Activated CD4-positive, alpha-beta T cell treated with anti-CD3 and anti-CD28 coated beads, Interleukin-2, amount 10 ng/mL, durations not matched to agents 7 days and 5 days (primary cell): ENCODE measurements around the gene ASB8. TPM values are rescaled to one million over a fixed set of nuclear protein-coding genes. Genes with fewer than 3 reads are reported as not detected.
"Not testable (repeated sequence)": the region's sequence is repeated elsewhere in the genome, so short reads cannot be mapped to it uniquely, and the experiment has no call there.

Source experiments
- CTCF ChIA-PET: fragments of 350-600 bp; sonication (Branson Sonifier 250); formaldehyde crosslinking; loops from one replicate; lab custom pipeline; 2021; ENCODE audit warnings: antibody characterized with exemption; lab: Charles Lee
- POLR2A ChIA-PET: fragments of 350-600 bp; sonication (Branson Sonifier 250); formaldehyde crosslinking; loops from one replicate; lab custom pipeline; 2021; ENCODE audit warnings: antibody characterized with exemption; lab: Charles Lee
- DNase-seq: peaks from one replicate; pipeline ENCODE4 v3.0.0-alpha.2; 2020
- H3K27ac Mint-ChIP-seq: one replicate; pipeline ENCODE4 v1.8.0; 2021; ENCODE audit warnings: mild to moderate bottlenecking, moderate library complexity, mixed read lengths
- H3K27me3 Mint-ChIP-seq: one replicate; pipeline ENCODE4 v1.8.0; 2021; ENCODE audit warnings: mixed read lengths
- H3K36me3 Mint-ChIP-seq: one replicate; pipeline ENCODE4 v1.8.0; 2021; ENCODE audit warnings: low read depth, mixed read lengths
- H3K4me1 Mint-ChIP-seq: one replicate; pipeline ENCODE4 v1.8.0; 2021; ENCODE audit warnings: mixed read lengths
- H3K4me3 Mint-ChIP-seq: one replicate; pipeline ENCODE4 v1.8.0; 2021; ENCODE audit warnings: mild to moderate bottlenecking, moderate library complexity, mixed read lengths
- H3K9me3 Mint-ChIP-seq: one replicate; pipeline ENCODE4 v1.8.0; 2021; ENCODE audit warnings: mixed read lengths
- total RNA-seq, 2 experiments: library from RNA; stranded (reverse); gene quantifications; one replicate each; pipeline ENCODE4 v1.2.3, GENCODE V29; 2021

ASB8 gene
- total RNA-seq, 2 experiments from 2014 or later, result 44.7 to 46.4 TPM

DNA sequence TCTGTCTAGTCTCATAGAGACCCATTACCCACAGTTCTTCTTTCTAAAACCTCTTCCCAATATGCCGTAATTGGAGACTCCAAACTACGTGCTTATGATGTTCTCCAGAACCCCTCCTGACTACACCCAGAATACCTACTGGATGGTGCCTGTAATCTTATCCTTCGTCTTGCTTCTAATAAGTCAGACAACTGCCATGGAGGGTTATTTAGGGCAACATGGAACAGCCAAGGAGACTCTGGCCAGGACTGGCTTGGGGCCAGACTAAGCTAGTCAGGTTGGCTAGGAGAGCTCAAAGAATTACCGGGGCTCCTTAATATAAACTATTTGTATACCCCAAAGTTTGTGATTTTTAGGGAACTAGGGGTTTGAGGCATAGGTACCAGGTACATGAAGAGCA lies 31.3 kb downstream of the ASB8 start:
- ChIA-PET POLR2A (no interaction called here), CTCF (interaction anchor here (0.8 to 1.6 kb wide), 3 partner anchors 12 to 32 kb away, joined by 3 to 4 read pairs (median 3); partner anchors contain the start of gene ASB8)
- no peaks in the 10 kb centered on the region for H3K9me3 Mint-ChIP-seq
- DNase-seq, result no peak
- H3K4me3 Mint-ChIP-seq, result no peak overlapping the region
- H3K36me3 Mint-ChIP-seq, result peaks cover 14% of the 10 kb centered on the region
- H3K4me1 Mint-ChIP-seq, result peaks cover 1% of the 10 kb centered on the region
- no peaks in the 10 kb centered on the region for H3K27me3 Mint-ChIP-seq
- no peak overlapping the region for H3K27ac Mint-ChIP-seq

DNA sequence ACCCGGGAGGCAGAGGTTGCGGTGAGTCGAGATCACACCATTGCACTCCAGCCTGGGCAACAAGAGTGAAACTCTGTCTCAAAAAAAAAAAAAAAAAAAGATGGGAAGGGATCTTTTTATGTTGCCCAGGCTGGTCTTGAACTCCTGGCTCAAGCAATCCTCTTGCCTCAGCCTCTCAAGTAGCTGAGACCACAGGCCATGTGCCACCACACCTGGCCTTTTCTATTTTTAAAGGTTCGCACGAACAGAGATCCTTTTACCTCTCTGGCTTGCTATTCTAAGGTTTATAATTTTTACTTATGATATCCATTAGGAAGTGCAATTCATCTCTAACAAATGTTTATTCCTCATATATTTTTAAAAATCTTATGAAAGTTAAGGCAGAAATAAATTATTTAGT lies 31.8 kb downstream of the ASB8 start:
- DNase-seq, H3K27me3 Mint-ChIP-seq, H3K27ac Mint-ChIP-seq, H3K9me3 Mint-ChIP-seq, H3K4me3 Mint-ChIP-seq, POLR2A ChIA-PET, H3K4me1 Mint-ChIP-seq: not testable (repeated sequence)
- CTCF ChIA-PET, result interaction anchor here (1.2 to 1.6 kb wide), 3 partner anchors 16 to 32 kb away, joined by 3 to 4 read pairs (median 3); partner anchors contain the start of gene ASB8
- H3K36me3 Mint-ChIP-seq, result peaks cover 14% of the 10 kb centered on the region

DNA sequence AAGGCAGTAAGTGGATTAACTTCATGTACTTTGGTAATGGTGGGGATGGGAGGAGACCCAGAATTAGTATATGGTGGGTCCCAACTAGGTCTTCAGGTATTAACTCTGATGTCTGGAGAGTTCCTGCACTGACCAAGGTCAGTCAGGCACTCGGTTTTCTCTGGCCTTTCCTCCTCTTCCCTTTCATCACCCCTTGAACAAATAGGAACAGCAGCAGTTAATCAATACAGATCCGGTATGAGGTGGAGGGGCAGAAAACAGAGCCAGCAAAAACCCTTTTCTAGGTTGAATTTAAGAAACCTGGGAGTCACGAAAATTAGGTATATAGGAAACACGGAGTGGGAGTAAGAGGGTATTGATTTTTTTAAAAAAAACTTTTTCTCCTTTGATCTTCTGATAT lies 34.1 kb downstream of the ASB8 start:
- H3K27ac Mint-ChIP-seq, result no peak overlapping the region
- H3K9me3 Mint-ChIP-seq, result no peaks in the 10 kb centered on the region
- ChIA-PET POLR2A (no interaction called here), CTCF (no interaction called here)
- H3K36me3 Mint-ChIP-seq, result peaks cover 12% of the 10 kb centered on the region
- no peaks in the 10 kb centered on the region for H3K27me3 Mint-ChIP-seq
- DNase-seq, result no peak
- H3K4me1 Mint-ChIP-seq, result peaks cover 24% of the 10 kb centered on the region
- H3K4me3 Mint-ChIP-seq, result no peak overlapping the region

DNA sequence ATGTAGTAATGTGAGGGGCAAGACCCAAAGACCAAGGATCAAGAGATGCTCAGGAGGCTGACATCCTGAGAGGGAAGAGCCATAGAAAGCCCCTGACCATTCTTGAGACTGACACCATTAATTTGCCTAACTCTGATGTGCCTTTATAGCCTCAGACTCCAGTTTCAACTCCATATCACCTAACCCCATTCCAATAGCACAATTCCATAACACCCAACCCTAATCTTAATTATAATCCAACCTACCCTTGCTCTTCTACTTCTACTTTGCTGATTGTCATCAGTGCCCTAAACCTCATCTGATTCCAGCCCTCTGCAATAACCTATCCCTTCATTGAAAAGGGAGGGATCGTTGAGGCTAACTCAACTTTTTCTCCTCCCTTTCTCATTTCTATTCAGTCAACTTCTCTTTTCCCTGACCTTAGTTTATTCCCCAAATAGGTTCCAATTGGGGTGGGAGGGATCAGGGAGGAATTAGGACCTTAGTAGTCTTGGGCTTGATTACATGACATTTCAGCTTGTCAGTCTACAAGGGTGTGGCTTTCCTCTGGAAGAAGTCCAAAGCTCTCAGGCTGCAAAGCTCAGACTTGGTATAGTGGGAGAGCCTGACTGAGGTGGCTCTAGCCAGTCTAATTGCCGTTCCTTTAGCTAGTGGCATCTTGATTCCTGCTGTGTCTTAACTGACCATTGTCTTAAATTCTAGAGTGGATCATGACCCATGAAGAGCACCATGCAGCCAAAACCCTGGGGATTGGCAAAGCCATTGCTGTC lies 35.1 kb downstream of the ASB8 start:
- peaks cover 10% of the 10 kb centered on the region for H3K36me3 Mint-ChIP-seq
- no peaks in the 10 kb centered on the region for H3K9me3 Mint-ChIP-seq
- no peak overlapping the region for H3K4me3 Mint-ChIP-seq
- ChIA-PET CTCF (no interaction called here), POLR2A (no interaction called here)
- DNase-seq, result no peak
- H3K27me3 Mint-ChIP-seq, result peaks cover 5% of the 10 kb centered on the region
- H3K27ac Mint-ChIP-seq, result no peak overlapping the region
- H3K4me1 Mint-ChIP-seq, result peaks cover 24% of the 10 kb centered on the region

DNA sequence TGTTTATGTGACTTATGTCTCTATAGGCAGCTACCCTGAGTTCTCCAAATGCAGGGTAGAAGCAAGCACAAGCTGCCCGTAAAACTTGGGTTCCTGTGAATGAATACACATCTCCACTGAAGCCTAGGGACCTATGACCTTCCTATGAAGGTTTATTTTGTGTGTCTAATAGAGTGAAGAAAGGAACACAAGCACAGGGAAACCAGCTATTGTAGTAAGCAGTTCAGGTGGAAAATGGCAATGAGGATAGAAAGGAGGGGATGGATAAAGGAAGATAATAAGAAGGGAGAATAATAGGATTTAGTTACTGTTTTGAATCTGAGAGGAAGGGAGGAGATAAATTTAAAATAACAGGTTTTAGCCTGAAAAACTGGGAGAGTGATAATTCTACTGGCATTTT lies 35.8 kb downstream of the ASB8 start:
- H3K27me3 Mint-ChIP-seq, result peaks cover 9% of the 10 kb centered on the region
- peaks cover 5% of the 10 kb centered on the region for H3K36me3 Mint-ChIP-seq
- H3K27ac Mint-ChIP-seq, result no peak overlapping the region
- DNase-seq, result no peak
- H3K4me1 Mint-ChIP-seq, result peaks cover 24% of the 10 kb centered on the region
- ChIA-PET POLR2A (no interaction called here), CTCF (interaction anchor here (0.9 kb wide), 1 partner anchor 8 kb away, joined by 3 read pairs; no protein-coding TSS in a partner anchor)
- H3K9me3 Mint-ChIP-seq, result no peaks in the 10 kb centered on the region
- no peak overlapping the region for H3K4me3 Mint-ChIP-seq

DNA sequence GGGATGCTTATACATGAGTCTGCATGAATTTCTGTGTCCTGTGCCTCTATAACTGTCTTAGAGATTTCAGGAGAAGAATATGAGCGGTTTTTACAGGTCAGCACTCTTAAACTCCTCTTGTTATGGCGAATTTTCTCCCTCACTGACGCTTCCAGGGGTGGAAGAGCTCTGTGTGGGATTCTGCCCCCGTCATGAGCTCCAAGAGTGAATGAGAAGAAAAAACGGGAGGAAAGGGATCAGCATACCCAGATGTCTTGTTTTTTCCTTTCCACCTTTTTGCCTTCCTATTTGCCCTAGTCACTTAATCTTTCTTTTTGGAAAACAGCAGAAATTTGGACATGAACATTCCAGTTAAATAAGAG lies 37.5 kb downstream of the ASB8 start:
- no peak for DNase-seq
- CTCF ChIA-PET, result interaction anchor here (1.2 to 2.2 kb wide), 3 partner anchors 9 to 18 kb away, joined by 3 to 7 read pairs (median 3); no protein-coding TSS in a partner anchor

DNA sequence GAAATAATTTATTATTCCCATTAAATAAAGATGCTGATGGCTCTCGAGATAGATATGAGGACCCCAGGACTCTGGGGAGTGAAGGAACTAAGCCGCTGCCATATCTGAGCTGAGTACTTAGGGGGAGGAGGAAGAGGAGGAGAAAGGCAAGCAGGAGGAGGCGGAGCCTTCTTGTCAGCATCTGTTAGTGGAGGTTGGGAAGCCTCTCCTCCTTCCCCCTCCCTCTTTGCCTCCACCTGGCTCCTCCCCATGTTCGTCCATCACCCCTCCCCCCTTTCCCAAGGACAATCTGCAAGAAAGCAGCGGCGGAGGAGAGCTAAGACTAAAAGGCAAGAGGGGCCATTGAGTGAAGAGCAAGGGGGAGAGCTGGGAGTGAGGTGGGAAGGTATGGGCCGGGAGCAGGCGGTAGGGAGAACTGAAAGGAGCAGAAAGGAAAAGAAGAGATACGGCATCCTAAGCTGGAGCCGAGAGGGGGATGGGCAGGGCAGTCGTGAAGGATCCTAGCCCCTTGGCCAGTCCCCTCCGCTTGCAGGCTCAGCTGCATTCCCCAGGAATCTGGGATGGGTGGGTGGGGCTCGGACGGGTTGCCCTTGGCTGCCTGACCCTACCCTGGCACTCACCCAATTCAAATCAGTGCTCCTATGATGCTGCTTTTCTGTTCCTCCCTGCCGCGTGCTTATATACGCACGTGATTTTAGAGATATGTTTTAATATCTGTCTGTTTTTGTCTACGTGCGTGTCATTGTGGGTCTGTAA lies 38.1 kb downstream of the ASB8 start, which contains the start of gene PFKM:
Gene PFKM (plus strand): TSS at position 287 of the 756 bp plus-strand sequence. CDS start 3,411 bp downstream, outside the sequence.
- ChIA-PET CTCF (interaction anchor here (0.6 to 2.2 kb wide), 6 partner anchors 8 to 50 kb away, joined by 3 to 7 read pairs (median 3); partner anchors contain the start of gene SENP1), POLR2A (no interaction called here)
- peak within 1 kb of the TSS; percentile 99 for H3K4me3 Mint-ChIP-seq
- no peaks in the 10 kb centered on the region for H3K9me3 Mint-ChIP-seq
- peak within 1 kb of the TSS; percentile 89 for H3K27ac Mint-ChIP-seq
- no peaks in the 10 kb centered on the region for H3K36me3 Mint-ChIP-seq
- peak; percentile 85 for DNase-seq
- peaks cover 18% of the 10 kb centered on the region for H3K27me3 Mint-ChIP-seq
- peaks cover 24% of the 10 kb centered on the region for H3K4me1 Mint-ChIP-seq

More for the DNA sequence above, 37.5 kb downstream of the ASB8 start:
- no peaks in the 10 kb centered on the region for H3K9me3 Mint-ChIP-seq
- POLR2A ChIA-PET, result no interaction called here
- peaks cover 14% of the 10 kb centered on the region for H3K27me3 Mint-ChIP-seq
- H3K4me3 Mint-ChIP-seq, result peak overlapping the region; percentile 99
- peak overlapping the region; percentile 47 for H3K27ac Mint-ChIP-seq
- H3K36me3 Mint-ChIP-seq, result no peaks in the 10 kb centered on the region
- H3K4me1 Mint-ChIP-seq, result peaks cover 24% of the 10 kb centered on the region

DNA sequence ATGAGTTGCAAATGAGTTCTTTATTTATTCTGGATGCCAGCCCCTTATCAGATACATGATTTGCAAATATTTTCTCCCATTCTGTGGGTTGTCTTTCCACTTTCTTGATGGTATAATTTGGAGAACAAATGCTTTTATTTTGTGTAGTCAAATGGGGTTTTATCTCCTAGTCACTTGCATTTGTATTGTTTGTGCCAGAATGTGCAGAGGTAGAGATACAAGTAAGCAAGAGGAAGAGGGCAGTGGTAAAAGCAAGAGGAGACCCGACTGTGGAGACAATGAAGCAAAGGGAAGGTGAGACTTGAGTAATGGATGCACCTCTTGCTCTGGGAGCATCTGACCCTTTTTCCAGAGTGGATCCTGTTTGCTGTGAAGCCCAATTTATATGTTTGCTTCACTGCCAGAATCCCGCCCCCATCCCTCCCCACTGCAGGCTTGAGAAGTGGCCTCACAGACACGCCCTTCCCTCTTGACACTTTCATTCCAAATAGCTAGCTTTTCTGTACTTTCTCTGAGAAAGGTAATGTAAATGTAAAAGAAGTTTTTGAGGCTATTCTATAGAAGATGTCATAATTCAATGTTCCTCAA lies 38.9 kb downstream of the ASB8 start:
- CTCF ChIA-PET, result interaction anchor here (1.0 kb wide), 1 partner anchor 26 kb away, joined by 3 read pairs; no protein-coding TSS in a partner anchor

DNA sequence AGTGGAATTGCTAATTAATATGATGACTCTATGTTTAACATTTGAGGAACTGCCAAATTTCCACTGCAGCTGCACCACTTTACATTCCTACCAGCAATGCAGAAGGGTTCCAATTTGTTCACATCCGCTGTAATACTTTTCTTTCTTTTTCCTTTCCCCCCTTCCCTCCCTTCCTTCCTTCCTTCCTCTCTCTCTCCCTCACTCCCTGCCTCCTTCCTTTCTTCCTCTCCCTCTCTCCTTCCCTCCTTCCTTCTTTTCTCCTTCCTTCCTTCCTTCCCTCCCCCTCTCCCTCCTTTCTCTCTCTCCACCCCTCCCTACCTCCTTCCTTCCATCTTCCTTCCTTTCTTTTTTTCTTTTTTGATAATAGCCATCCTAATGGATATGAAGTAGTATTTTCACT lies 41.4 kb downstream of the ASB8 start:
- Mint-ChIP-seq H3K27ac (no peak overlapping the region), H3K9me3 (no peaks in the 10 kb centered on the region), H3K4me1 (peaks cover 22% of the 10 kb centered on the region), H3K27me3 (peaks cover 20% of the 10 kb centered on the region), H3K4me3 (no peak overlapping the region), H3K36me3 (no peaks in the 10 kb centered on the region)
- CTCF ChIA-PET, result no interaction called here
- no peak for DNase-seq
- POLR2A ChIA-PET, result no interaction called here

More for the DNA sequence above, 38.9 kb downstream of the ASB8 start:
- Mint-ChIP-seq H3K9me3 (no peaks in the 10 kb centered on the region), H3K36me3 (no peaks in the 10 kb centered on the region), H3K27me3 (peaks cover 20% of the 10 kb centered on the region), H3K4me3 (peak overlapping the region; percentile 99), H3K4me1 (peaks cover 24% of the 10 kb centered on the region), H3K27ac (no peak overlapping the region)
- no peak for DNase-seq
- POLR2A ChIA-PET, result no interaction called here

DNA sequence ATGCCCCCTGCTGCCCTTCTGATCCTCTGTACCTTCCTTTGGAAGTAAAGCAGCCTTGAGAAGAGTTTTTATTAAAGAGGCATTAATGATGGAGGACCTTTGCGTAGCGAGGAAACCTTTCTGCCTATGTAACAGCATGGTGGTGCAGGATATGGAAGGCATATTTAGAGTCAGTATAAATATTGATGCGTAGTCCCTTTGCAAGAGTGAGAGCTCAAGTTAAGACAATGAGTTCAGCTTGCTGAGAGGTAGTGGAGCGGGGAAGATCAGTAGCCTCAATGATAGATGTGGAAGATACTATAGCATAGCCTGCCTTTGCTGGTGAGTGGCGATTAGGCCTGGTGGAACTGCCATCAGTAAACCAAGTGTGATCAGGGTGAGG lies 46.0 kb downstream of the ASB8 start:
- Mint-ChIP-seq H3K27me3 (peaks cover 13% of the 10 kb centered on the region), H3K4me1 (peaks cover 27% of the 10 kb centered on the region)
- H3K9me3 Mint-ChIP-seq, H3K4me3 Mint-ChIP-seq, DNase-seq, POLR2A ChIA-PET, H3K27ac Mint-ChIP-seq, H3K36me3 Mint-ChIP-seq: not testable (repeated sequence)
- CTCF ChIA-PET, result interaction anchor here (1.5 kb wide), 1 partner anchor 9 kb away, joined by 7 read pairs; the partner anchor contains the start of gene PFKM

DNA sequence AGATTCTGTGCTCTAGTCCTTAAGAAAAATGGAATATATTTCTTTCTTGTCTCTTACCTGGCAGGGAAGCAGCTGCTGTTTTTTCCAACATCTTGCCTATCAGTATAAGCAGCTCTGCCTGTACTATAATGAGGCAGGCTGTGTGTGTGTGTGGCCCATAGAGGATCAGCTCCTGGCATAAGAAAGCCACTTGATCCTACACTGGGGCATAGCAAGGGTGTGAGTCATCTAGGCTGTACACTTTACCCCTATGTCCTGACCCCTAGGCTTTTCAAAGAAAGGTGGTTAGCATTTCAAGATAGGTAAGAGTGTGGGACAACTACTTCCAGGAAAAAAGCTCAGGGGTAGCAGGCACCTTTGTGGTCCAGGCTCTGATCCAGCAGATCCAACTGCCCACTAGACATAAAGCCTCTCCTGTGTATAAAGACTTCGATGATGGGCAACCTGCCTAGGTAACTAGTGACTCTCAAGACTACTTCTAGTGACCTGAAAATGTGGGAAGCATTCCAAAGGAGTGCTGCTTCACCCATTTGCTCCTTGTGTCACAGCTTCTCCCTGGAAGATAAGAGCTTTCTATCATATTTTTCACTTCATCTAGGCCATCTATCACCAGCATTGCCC lies 46.5 kb downstream of the ASB8 start:
- peaks cover 13% of the 10 kb centered on the region for H3K27me3 Mint-ChIP-seq
- no peak overlapping the region for H3K4me3 Mint-ChIP-seq
- CTCF ChIA-PET, result interaction anchor here (1.5 kb wide), 1 partner anchor 9 kb away, joined by 7 read pairs; the partner anchor contains the start of gene PFKM
- H3K4me1 Mint-ChIP-seq, result peaks cover 28% of the 10 kb centered on the region
- DNase-seq, result no peak
- no peak overlapping the region for H3K27ac Mint-ChIP-seq
- H3K9me3 Mint-ChIP-seq, result no peaks in the 10 kb centered on the region
- H3K36me3 Mint-ChIP-seq, result peaks cover 2% of the 10 kb centered on the region
- POLR2A ChIA-PET, result no interaction called here

DNA sequence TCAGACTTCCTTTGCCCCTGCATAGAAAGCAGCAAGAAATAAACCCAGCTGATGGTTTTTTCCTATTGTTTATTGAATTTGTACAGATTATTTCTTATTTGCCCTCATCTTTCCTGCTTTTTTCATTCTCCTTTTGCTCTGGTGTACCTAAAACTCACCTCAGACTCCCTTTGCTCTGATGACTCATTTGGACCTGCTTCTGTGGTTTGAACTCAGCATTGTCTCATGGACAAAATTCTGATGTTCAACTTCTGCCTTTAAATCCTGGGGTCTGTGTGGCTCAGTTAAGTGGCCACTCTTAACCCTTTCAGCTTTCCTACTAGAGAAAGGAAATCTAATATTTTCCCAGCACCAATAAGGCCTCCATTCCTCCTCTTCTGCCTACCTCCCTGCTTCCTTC lies 47.9 kb downstream of the ASB8 start:
- no peak for DNase-seq
- H3K4me1 Mint-ChIP-seq, result peaks cover 32% of the 10 kb centered on the region
- H3K36me3 Mint-ChIP-seq, result peaks cover 4% of the 10 kb centered on the region
- CTCF ChIA-PET, result interaction anchor here (0.8 kb wide), 1 partner anchor 89 kb away, joined by 3 read pairs; no protein-coding TSS in a partner anchor
- H3K27me3 Mint-ChIP-seq, result peaks cover 5% of the 10 kb centered on the region
- no peak overlapping the region for H3K4me3 Mint-ChIP-seq
- no peaks in the 10 kb centered on the region for H3K9me3 Mint-ChIP-seq
- POLR2A ChIA-PET, result no interaction called here
- H3K27ac Mint-ChIP-seq, result no peak overlapping the region
